K562 (cell line): ENCODE data around the gene SLC26A1. TPM values are rescaled to one million over a fixed set of nuclear protein-coding genes. Genes with fewer than 3 reads are reported as not detected.
A peak's percentile ranks its signal among the peaks of the same experiment; 100 is the strongest.

Experiments
- ATF1 ChIP-seq, 2 experiments: fragments of 450-650 bp in 1 of 2; IDR thresholded peaks; 2 replicates each; pipeline ENCODE4 v1.6.1; 2016; ENCODE audit warnings: missing compliant biosample characterization in 1 of 2, missing genetic modification characterization in 1 of 2
- CBFA2T2 ChIP-seq: fragments of 450-650 bp; conservative IDR thresholded peaks from 2 replicates; pipeline ENCODE4 v1.6.1; 2017; ENCODE audit warnings: mild to moderate bottlenecking
- HDAC3 ChIP-seq: fragments of 450-650 bp; IDR thresholded peaks from 2 replicates; pipeline ENCODE4 v1.6.1; 2018; ENCODE audit warnings: borderline replicate concordance, mild to moderate bottlenecking, moderate library complexity; ENCODE audit not compliant: partially characterized antibody
- NCOA4 ChIP-seq: fragments of 450-650 bp; IDR thresholded peaks from 2 replicates; pipeline ENCODE4 v1.6.1; 2018; ENCODE audit warnings: mild to moderate bottlenecking; ENCODE audit not compliant: partially characterized antibody
- POLR2H ChIP-seq: IDR thresholded peaks from 2 replicates; pipeline ENCODE4 v1.6.1; 2016; ENCODE audit warnings: missing genetic modification characterization, low read depth, mild to moderate bottlenecking, control low read depth, missing compliant biosample characterization, moderate library complexity
- POLR3G ChIP-seq: IDR thresholded peaks from 2 replicates; pipeline ENCODE4 v1.6.1; 2011; ENCODE audit not compliant: insufficient read length, insufficient replicate concordance; ENCODE audit errors: extremely low read depth
- RBFOX2 ChIP-seq: fragments of 200-400 bp; formaldehyde crosslinking; IDR thresholded peaks from 2 replicates; pipeline ENCODE4 v1.6.1; 2017; ENCODE audit warnings: low read depth, mild to moderate bottlenecking, low read length, moderate library complexity
- RFX7 ChIP-seq: fragments of 250-450 bp; sonication (Bioruptor Pico); IDR thresholded peaks from 2 replicates; pipeline ENCODE4 v1.5.1; 2021; ENCODE audit warnings: mild to moderate bottlenecking
- RHOXF2B ChIP-seq: fragments of 250-450 bp; sonication (Bioruptor Pico); conservative IDR thresholded peaks from 2 replicates; pipeline ENCODE4 v1.5.1; 2021
- SAFB ChIP-seq: fragments of 200-400 bp; formaldehyde crosslinking; IDR thresholded peaks from 2 replicates; pipeline ENCODE4 v1.6.1; 2017; ENCODE audit warnings: low read depth, low read length, borderline replicate concordance
- SMAD3 ChIP-seq: fragments of 450-650 bp; formaldehyde crosslinking; conservative IDR thresholded peaks from 2 replicates; pipeline ENCODE4 v1.4.0; 2020; ENCODE audit warnings: mild to moderate bottlenecking
- SMAD4 ChIP-seq: fragments of 250-450 bp; sonication (Bioruptor Pico); conservative IDR thresholded peaks from 2 replicates; pipeline ENCODE4 v1.8.0; 2021; ENCODE audit warnings: inconsistent platforms, mild to moderate bottlenecking, moderate library complexity
- SMARCA4 ChIP-seq: fragments of 450-650 bp; IDR thresholded peaks from 2 replicates; pipeline ENCODE4 v1.6.1; 2016
- SOX6 ChIP-seq: fragments of 450-650 bp; IDR thresholded peaks from 2 replicates; pipeline ENCODE4 v1.6.1; 2014; ENCODE audit warnings: mild to moderate bottlenecking
- ZBTB8A ChIP-seq: fragments of 450-650 bp; IDR thresholded peaks from 2 replicates; pipeline ENCODE4 v1.6.1; 2018; ENCODE audit warnings: mild to moderate bottlenecking, moderate library complexity; ENCODE audit not compliant: partially characterized antibody
- ZNF23 ChIP-seq: fragments of 250-450 bp; sonication (Bioruptor Pico); IDR thresholded peaks from 2 replicates; pipeline ENCODE4 v1.4.0; 2020; ENCODE audit warnings: mild to moderate bottlenecking
- ZNF232 ChIP-seq: sonication (generic); formaldehyde crosslinking; IDR thresholded peaks from 2 replicates; pipeline ENCODE4 v1.8.0; 2022; ENCODE audit warnings: mild to moderate bottlenecking, missing genetic modification reagents
- ZNF445 ChIP-seq: fragments of 250-450 bp; sonication (Bioruptor Pico); IDR thresholded peaks from 2 replicates; pipeline ENCODE4 v1.4.0; 2020; ENCODE audit warnings: low read depth, mild to moderate bottlenecking, moderate library complexity
- ZNF449 ChIP-seq: fragments of 250-450 bp; sonication (Bioruptor Pico); IDR thresholded peaks from 2 replicates; pipeline ENCODE4 v1.8.0; 2022; ENCODE audit warnings: moderate library complexity, mild to moderate bottlenecking, inconsistent platforms
- polyA plus RNA-seq, 8 experiments: library from polyadenylated mRNA; depleted of rRNA in 4 of 8; stranded (reverse) in 5 of 8; unstranded in 3 of 8; fragments of >200 nt; fragmentation: Nextera tagmentation in 2 of 8; fragmentation: Illumina TruSeq in 1 of 8; extraction: Ambion mirVana in 2 of 8; extraction: Trizol in 1 of 8; gene quantifications; 2 replicates each; pipeline versions ENCODE4 v1.2.1 to v1.2.3, GENCODE V29; 2011 to 2014; ENCODE audit warnings: inconsistent platforms in 1 of 8, missing spikeins in 1 of 8
- total RNA-seq, 7 experiments: library from RNA; depleted of rRNA in 6 of 7; stranded (reverse); fragments of >200 nt in 6 of 7; fragmentation: Illumina TruSeq in 2 of 7; extraction: Trizol in 2 of 7; gene quantifications; 2 replicates each; pipeline versions ENCODE4 v1.2.1 to v1.2.3, GENCODE V29; 2011 to 2021; ENCODE audit warnings: low replicate concordance in 1 of 7
- TF ChIP-seq, protein P1 (sequence below), 3 experiments: fragments of 200-800 bp in 1 of 3; fragments of 250-450 bp in 1 of 3; fragments of 450-650 bp in 1 of 3; sonication (Bioruptor Pico) in 1 of 3; sonication (Bioruptor generic) in 1 of 3; formaldehyde crosslinking in 1 of 3; IDR thresholded peaks; 2 replicates each; pipeline versions ENCODE4 v1.6.1 to v1.8.0; 2016 to 2022; ENCODE audit warnings: mild to moderate bottlenecking in 2 of 3, missing genetic modification characterization in 2 of 3, missing compliant biosample characterization in 1 of 3, moderate library complexity in 1 of 3
- TF ChIP-seq, protein P2 (sequence below): fragments of 450-650 bp; formaldehyde crosslinking; IDR thresholded peaks from 2 replicates; pipeline ENCODE4 v1.4.0; 2020; ENCODE audit warnings: mild to moderate bottlenecking, moderate library complexity

Gene SLC26A1
- total and polyA plus RNA-seq, 9 of the 15 experiments (the other 6 are each of a cell fraction or from before 2014, with no cell fraction given): 0.11 to 4.2 (median 0.95) TPM

GRCh38 chr4:1009542-1010394 lies 16.6 kb upstream of the SLC26A1 start (continued):
- TF ChIP-seq ZNF449 (no peak), SMARCA4 (no peak), SAFB (peak; percentile 83), ZNF445 (no peak), POLR2H (tag) (no peak), ZBTB8A (no peak), ZNF232 (CRISPR knock-in tag) (no peak), CBFA2T2 (no peak), SMAD3 (no peak), NCOA4 (no peak), ZNF23 (CRISPR knock-in tag) (no peak), ATF1 (CRISPR knock-in tag; IDR thresholded peaks at IDR 0.05) (no peak), ATF1 (tag; IDR thresholded peaks at IDR 0.05) (no peak), RFX7 (CRISPR knock-in tag) (no peak), HDAC3 (no peak), RBFOX2 (peak; percentile 58), POLR3G (no peak), RHOXF2B (CRISPR knock-in tag) (no peak), SOX6 (no peak), SMAD4 (peak; percentile 77)
- TF ChIP-seq, protein P1, sequence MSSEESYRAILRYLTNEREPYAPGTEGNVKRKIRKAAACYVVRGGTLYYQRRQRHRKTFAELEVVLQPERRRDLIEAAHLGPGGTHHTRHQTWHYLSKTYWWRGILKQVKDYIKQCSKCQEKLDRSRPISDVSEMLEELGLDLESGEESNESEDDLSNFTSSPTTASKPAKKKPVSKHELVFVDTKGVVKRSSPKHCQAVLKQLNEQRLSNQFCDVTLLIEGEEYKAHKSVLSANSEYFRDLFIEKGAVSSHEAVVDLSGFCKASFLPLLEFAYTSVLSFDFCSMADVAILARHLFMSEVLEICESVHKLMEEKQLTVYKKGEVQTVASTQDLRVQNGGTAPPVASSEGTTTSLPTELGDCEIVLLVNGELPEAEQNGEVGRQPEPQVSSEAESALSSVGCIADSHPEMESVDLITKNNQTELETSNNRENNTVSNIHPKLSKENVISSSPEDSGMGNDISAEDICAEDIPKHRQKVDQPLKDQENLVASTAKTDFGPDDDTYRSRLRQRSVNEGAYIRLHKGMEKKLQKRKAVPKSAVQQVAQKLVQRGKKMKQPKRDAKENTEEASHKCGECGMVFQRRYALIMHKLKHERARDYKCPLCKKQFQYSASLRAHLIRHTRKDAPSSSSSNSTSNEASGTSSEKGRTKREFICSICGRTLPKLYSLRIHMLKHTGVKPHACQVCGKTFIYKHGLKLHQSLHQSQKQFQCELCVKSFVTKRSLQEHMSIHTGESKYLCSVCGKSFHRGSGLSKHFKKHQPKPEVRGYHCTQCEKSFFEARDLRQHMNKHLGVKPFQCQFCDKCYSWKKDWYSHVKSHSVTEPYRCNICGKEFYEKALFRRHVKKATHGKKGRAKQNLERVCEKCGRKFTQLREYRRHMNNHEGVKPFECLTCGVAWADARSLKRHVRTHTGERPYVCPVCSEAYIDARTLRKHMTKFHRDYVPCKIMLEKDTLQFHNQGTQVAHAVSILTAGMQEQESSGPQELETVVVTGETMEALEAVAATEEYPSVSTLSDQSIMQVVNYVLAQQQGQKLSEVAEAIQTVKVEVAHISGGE (CRISPR knock-in tag; IDR thresholded peaks at IDR 0.05): no peak
- TF ChIP-seq, protein P2, sequence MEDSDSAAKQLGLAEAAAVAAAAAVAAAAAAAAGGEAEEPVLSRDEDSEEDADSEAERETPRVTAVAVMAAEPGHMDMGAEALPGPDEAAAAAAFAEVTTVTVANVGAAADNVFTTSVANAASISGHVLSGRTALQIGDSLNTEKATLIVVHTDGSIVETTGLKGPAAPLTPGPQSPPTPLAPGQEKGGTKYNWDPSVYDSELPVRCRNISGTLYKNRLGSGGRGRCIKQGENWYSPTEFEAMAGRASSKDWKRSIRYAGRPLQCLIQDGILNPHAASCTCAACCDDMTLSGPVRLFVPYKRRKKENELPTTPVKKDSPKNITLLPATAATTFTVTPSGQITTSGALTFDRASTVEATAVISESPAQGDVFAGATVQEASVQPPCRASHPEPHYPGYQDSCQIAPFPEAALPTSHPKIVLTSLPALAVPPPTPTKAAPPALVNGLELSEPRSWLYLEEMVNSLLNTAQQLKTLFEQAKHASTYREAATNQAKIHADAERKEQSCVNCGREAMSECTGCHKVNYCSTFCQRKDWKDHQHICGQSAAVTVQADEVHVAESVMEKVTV (CRISPR knock-in tag): no peak
